Measurements from ENCODE around the gene HECTD4. TPM values are rescaled to one million over a fixed set of nuclear protein-coding genes. Genes with fewer than 3 reads are reported as not detected.
"Not testable (repeated sequence)": the region's sequence is repeated elsewhere in the genome, so short reads cannot be mapped to it uniquely, and the experiment has no call there.

HECTD4 gene
- total and polyA plus RNA-seq, 4 donors = 4.3 to 80.1 (median 25.5) TPM

GRCh38 chr12:112389922-112390654 is 7.9 kb upstream of the HECTD4 start:
- H3K9me3 ChIP-seq (ENCODE audit: control insufficient read depth in 4 of 4, low read length in 3 of 4); H3K27ac ChIP-seq (ENCODE audit: low read depth in 1 of 2, low read length in 2 of 2); H3K36me3 ChIP-seq (ENCODE audit: control insufficient read depth in 4 of 4, insufficient read depth in 3 of 4, low read depth in 1 of 4, low read length in 3 of 4); DNase-seq (ENCODE audit: low spot score); H3K27me3 ChIP-seq (ENCODE audit: control insufficient read depth in 4 of 4, insufficient read depth in 4 of 4, low read length in 3 of 4); H3K4me1 ChIP-seq (ENCODE audit: control insufficient read depth in 4 of 4, insufficient read depth in 4 of 4, low read length in 3 of 4); H3K4me3 ChIP-seq (ENCODE audit: low read depth in 1 of 3, low read length in 3 of 3); H3K9ac ChIP-seq (ENCODE audit: low read depth in 1 of 2, low read length in 2 of 2): not testable (repeated sequence)
- 79% methylated on average over 3 of the region's 4 CpGs for WGBS

GRCh38 chr12:112389228-112389627 is 7.0 kb upstream of the HECTD4 start:
- Histone ChIP-seq H3K27ac (ENCODE audit: low read depth in 1 of 2, low read length in 2 of 2) (no peak overlapping the region), H3K4me3 (ENCODE audit: low read depth in 1 of 3, low read length in 3 of 3) (no peak overlapping the region), H3K27me3 (ENCODE audit: control insufficient read depth in 4 of 4, insufficient read depth in 4 of 4, low read length in 3 of 4) (no peaks in the 10 kb centered on the region), H3K9ac (ENCODE audit: low read depth in 1 of 2, low read length in 2 of 2) (no peak overlapping the region), H3K36me3 (ENCODE audit: control insufficient read depth in 4 of 4, insufficient read depth in 3 of 4, low read depth in 1 of 4, low read length in 3 of 4) (no peaks in the 10 kb centered on the region), H3K9me3 (ENCODE audit: control insufficient read depth in 4 of 4, low read length in 3 of 4) (no peaks in the 10 kb centered on the region), H3K4me1 (ENCODE audit: control insufficient read depth in 4 of 4, insufficient read depth in 4 of 4, low read length in 3 of 4) (no peaks in the 10 kb centered on the region)
- WGBS = 88% methylated on average over 4 of the region's 4 CpGs
- TF ChIP-seq JUND (IDR thresholded peaks at IDR 0.05) = no peak
- TF ChIP-seq, protein P1, sequence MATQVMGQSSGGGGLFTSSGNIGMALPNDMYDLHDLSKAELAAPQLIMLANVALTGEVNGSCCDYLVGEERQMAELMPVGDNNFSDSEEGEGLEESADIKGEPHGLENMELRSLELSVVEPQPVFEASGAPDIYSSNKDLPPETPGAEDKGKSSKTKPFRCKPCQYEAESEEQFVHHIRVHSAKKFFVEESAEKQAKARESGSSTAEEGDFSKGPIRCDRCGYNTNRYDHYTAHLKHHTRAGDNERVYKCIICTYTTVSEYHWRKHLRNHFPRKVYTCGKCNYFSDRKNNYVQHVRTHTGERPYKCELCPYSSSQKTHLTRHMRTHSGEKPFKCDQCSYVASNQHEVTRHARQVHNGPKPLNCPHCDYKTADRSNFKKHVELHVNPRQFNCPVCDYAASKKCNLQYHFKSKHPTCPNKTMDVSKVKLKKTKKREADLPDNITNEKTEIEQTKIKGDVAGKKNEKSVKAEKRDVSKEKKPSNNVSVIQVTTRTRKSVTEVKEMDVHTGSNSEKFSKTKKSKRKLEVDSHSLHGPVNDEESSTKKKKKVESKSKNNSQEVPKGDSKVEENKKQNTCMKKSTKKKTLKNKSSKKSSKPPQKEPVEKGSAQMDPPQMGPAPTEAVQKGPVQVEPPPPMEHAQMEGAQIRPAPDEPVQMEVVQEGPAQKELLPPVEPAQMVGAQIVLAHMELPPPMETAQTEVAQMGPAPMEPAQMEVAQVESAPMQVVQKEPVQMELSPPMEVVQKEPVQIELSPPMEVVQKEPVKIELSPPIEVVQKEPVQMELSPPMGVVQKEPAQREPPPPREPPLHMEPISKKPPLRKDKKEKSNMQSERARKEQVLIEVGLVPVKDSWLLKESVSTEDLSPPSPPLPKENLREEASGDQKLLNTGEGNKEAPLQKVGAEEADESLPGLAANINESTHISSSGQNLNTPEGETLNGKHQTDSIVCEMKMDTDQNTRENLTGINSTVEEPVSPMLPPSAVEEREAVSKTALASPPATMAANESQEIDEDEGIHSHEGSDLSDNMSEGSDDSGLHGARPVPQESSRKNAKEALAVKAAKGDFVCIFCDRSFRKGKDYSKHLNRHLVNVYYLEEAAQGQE (IDR thresholded peaks at IDR 0.05) = no peak
- TF ChIP-seq HNF4A (conservative IDR thresholded peaks at IDR 0.05) = no peak
- no peak for TF ChIP-seq RAD21 (IDR thresholded peaks at IDR 0.05)
- no peak for TF ChIP-seq ZBTB33 (IDR thresholded peaks at IDR 0.05)
- TF ChIP-seq GABPA (IDR thresholded peaks at IDR 0.05 in 1 of 2, conservative IDR thresholded peaks at IDR 0.05 in 1 of 2) = no peak
- TF ChIP-seq, protein P2, sequence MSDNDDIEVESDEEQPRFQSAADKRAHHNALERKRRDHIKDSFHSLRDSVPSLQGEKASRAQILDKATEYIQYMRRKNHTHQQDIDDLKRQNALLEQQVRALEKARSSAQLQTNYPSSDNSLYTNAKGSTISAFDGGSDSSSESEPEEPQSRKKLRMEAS (IDR thresholded peaks at IDR 0.05) = no peak
- TF ChIP-seq YY1 (IDR thresholded peaks at IDR 0.05) = no peak
- no peak for TF ChIP-seq RXRA (IDR thresholded peaks at IDR 0.05)
- no peak for TF ChIP-seq CTCF (IDR thresholded peaks at IDR 0.05; ENCODE audit: low read depth, low read length, missing input control)
- TF ChIP-seq NR2F2 (IDR thresholded peaks at IDR 0.05) = no peak
- no peak for DNase-seq (ENCODE audit: low spot score)

All from liver (tissue), 9 donors.